Thoracic aorta (tissue), 2 donors: ENCODE data around the gene SF3A2. TPM values are rescaled to one million over a fixed set of nuclear protein-coding genes. Genes with fewer than 3 reads are reported as not detected.
A peak's percentile ranks its signal among the peaks of the same experiment; 100 is the strongest.

Source experiments
- ATAC-seq: fragments of 150-250 bp; one replicate; pipeline ENCODE4 v1.8.0; 2017; ENCODE audit warnings: low read depth; ENCODE audit not compliant: insufficient number of reproducible peaks, low FRiP score
- DNase-seq: peaks from one replicate; pipeline ENCODE4 v3.0.0-alpha.2; 2020; ENCODE audit warnings: low spot score
- H3K27ac ChIP-seq, 2 donors: fragments of 200-600 bp; sonication (generic); 1 replicate in 1 of 2; 2 replicates in 1 of 2; pipeline ENCODE4 v1.5.1; 2016; ENCODE audit warnings: mild to moderate bottlenecking in 2 of 2, moderate library complexity in 2 of 2
- H3K27me3 ChIP-seq: fragments of 200-600 bp; sonication (generic); replicated peaks from 2 replicates; pipeline ENCODE4 v1.6.0; 2016; ENCODE audit warnings: mild to moderate bottlenecking; ENCODE audit not compliant: insufficient read depth
- H3K36me3 ChIP-seq: fragments of 200-600 bp; sonication (generic); one replicate; pipeline ENCODE4 v1.5.1; 2016
- H3K4me1 ChIP-seq, 2 donors: fragments of 200-600 bp; sonication (generic); 1 replicate in 1 of 2; 2 replicates in 1 of 2; pipeline versions ENCODE4 v1.5.1 to v1.6.0; 2016; ENCODE audit warnings: low read depth in 2 of 2, mild to moderate bottlenecking in 1 of 2; ENCODE audit not compliant: control insufficient read depth in 1 of 2
- H3K4me3 ChIP-seq: fragments of 200-600 bp; sonication (generic); 2 replicates; pipeline ENCODE4 v1.5.1; 2016; ENCODE audit warnings: mild to moderate bottlenecking
- H3K9me3 ChIP-seq: fragments of 200-600 bp; sonication (generic); 2 replicates; pipeline ENCODE4 v1.5.1; 2016
- total RNA-seq, 2 donors: library from RNA; depleted of rRNA; stranded (reverse); fragments of >200 nt; gene quantifications; one replicate each; pipeline versions ENCODE4 v1.1.0 to v1.2.3, GENCODE V29; 2016
- TF ChIP-seq, protein P1 (sequence below): fragments of 200-600 bp; sonication (generic); IDR thresholded peaks from one replicate; pipeline ENCODE4 v1.5.1; 2019; ENCODE audit warnings: antibody characterized with exemption

SF3A2 gene
- total RNA-seq, 2 donors from 2014 or later: 23.8 to 43.7 TPM

DNA sequence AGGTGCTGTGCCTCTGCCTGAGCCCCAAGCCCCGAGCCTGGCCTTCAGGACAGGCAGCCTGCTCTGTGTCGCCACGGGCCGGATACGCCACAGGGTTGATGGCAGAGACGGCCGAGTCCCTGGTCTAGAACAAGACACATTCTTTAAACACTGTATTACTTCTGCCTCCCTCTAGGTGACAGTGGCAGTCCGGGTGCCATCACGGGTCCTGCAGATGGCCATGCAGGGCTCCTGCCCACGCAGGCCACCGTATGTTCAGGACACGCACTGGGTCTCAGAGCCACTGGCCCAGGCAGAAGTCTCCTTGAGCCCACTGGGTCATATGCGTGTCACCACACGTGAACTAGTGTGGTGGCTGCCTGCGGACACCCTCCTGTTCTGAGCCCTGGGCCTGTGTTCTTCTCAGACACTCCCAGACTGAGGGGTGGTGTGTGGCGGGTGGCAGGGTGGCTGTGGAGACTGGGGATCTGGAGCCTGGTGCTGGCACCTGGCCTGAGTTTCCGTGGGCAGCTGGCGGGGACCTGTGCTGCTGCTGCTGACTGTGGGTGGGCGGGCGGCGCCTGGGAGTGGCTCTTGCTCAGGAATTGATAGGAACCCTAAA, 4.9 kb upstream of the SF3A2 start:
- H3K27me3 ChIP-seq: no peaks in the 10 kb centered on the region
- TF ChIP-seq, protein P1, sequence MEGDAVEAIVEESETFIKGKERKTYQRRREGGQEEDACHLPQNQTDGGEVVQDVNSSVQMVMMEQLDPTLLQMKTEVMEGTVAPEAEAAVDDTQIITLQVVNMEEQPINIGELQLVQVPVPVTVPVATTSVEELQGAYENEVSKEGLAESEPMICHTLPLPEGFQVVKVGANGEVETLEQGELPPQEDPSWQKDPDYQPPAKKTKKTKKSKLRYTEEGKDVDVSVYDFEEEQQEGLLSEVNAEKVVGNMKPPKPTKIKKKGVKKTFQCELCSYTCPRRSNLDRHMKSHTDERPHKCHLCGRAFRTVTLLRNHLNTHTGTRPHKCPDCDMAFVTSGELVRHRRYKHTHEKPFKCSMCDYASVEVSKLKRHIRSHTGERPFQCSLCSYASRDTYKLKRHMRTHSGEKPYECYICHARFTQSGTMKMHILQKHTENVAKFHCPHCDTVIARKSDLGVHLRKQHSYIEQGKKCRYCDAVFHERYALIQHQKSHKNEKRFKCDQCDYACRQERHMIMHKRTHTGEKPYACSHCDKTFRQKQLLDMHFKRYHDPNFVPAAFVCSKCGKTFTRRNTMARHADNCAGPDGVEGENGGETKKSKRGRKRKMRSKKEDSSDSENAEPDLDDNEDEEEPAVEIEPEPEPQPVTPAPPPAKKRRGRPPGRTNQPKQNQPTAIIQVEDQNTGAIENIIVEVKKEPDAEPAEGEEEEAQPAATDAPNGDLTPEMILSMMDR: no peak
- H3K4me3 ChIP-seq: no peak overlapping the region
- no peak for ATAC-seq
- no peaks in the 10 kb centered on the region for H3K9me3 ChIP-seq
- DNase-seq: no peak
- peaks cover 24% of the 10 kb centered on the region for H3K36me3 ChIP-seq
- no peak overlapping the region for H3K27ac ChIP-seq
- H3K4me1 ChIP-seq: peaks cover 3 to 22% of the 10 kb centered on the region in 2 donors

DNA sequence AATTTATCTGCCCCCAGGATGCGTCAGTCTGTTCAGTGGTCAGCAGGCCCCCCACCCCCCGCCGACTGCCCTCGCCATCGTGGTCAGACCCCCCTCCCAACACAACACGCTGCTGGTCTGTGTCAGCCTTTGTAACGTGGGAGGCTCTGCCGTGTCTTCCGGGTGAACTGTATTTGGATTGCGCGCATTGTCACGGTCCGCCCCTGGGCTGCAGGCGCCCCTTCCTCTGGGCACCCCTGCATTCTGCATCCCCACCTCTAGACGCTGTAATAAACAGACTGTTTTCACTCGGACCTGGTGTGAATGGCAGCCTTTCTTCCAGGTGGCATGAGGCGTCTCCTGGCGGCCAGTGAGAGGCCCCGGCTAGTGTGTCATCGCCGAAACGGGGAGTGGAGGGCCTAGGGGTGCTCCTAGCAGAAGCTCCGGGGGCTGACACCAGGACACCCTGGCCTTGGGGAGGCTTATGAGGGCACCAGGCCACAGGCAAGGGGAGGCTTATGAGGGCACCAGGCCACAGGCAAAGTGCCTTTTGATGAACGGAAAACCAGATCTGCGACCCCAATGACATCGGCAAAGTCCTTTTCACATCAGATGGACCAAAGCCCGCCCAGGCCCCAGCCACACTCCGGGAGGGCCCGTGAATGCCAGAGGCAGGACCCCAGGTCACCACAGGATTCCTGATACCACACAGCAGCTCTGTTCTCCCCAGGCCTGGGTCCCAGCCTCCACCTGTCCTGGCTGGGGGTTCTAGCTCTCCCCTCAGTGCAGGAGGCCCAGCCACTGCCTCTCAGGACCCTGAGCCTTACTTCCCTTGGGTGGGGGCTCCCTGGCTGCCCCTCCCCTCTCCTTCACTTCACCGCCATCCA, 4.1 kb upstream of the SF3A2 start:
- TF ChIP-seq, protein P1: no peak
- Histone ChIP-seq H3K36me3 (peaks cover 20% of the 10 kb centered on the region), H3K9me3 (no peaks in the 10 kb centered on the region), H3K27ac (no peak overlapping the region), H3K4me3 (no peak overlapping the region), H3K4me1 (peaks cover 6 to 28% of the 10 kb centered on the region in 2 donors), H3K27me3 (no peaks in the 10 kb centered on the region)
- ATAC-seq: no peak
- no peak for DNase-seq

DNA sequence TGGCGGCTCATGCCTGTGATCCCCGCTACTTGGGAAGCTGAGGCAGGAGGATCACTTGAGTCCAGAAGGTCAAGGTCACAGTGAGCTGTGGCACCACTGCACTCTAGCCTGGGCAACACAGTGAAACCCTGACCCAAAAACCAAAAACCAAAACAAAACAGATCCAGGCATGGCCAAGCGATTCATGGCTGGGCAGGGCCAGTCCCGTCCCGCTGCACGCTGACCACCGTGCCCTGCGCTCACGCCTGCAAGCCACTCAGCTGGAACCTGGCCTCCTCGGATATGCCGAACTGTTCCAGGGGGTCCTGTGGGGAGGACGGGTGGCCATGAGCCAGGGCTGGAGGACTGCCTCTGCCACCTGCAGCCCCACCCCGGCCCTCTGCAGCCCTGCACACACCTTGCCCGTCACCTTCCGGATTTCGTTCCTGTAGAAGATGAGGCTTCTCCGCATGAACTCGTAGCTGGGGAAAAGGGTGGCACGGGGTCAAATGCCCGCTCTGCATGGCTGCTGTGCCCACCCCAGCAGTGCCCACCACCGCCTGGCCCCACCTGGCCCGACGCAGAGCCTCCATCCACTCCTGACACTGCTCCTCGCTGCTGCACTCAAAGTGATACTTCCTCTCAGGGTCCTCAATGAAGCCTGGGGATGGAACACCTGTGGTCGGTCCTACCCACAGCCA, 2.9 kb upstream of the SF3A2 start:
- Histone ChIP-seq H3K36me3 (peaks cover 20% of the 10 kb centered on the region), H3K4me1 (peaks cover 18 to 40% of the 10 kb centered on the region in 2 donors), H3K4me3 (no peak overlapping the region), H3K27ac (no peak overlapping the region), H3K27me3 (no peaks in the 10 kb centered on the region), H3K9me3 (no peaks in the 10 kb centered on the region)
- ATAC-seq (no peak), DNase-seq (no peak)
- TF ChIP-seq, protein P1: no peak

DNA sequence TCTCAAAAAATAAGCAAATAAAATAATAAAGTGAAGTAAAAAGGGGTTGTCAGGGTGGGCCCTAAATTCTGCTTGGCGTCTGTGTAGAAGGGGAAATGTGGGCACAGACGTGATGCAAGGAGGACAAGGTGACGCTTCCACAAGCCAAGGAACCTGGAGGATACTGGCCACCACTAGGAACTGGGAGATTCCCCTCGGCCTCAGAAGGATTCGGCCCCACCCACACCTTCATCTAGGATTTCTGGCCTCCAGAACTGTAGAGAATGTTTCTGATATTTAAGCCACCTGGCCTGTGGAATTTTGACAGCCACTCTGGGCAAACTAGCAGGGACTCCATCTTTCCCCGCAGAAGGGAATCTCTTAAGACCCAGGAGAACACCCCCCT, 1.6 kb upstream of the SF3A2 start:
- Histone ChIP-seq H3K27ac (no peak overlapping the region), H3K27me3 (no peaks in the 10 kb centered on the region)
- TF ChIP-seq, protein P1: no peak

More for the DNA sequence above, 1.6 kb upstream of the SF3A2 start:
- ATAC-seq (no peak), DNase-seq (no peak)
- Histone ChIP-seq H3K4me1 (peaks cover 25 to 50% of the 10 kb centered on the region in 2 donors), H3K36me3 (peaks cover 15% of the 10 kb centered on the region), H3K4me3 (peak overlapping the region; percentile 95), H3K9me3 (no peaks in the 10 kb centered on the region)
